CD4-positive, alpha-beta T cell treated with Interleukin-4 for 1 hour (primary cell): ENCODE results near the gene FGB.

Source experiments
- DNase-seq, 2 donors: peaks; one replicate each; pipeline ENCODE4 v3.0.0-alpha.2; 2020 to 2022

The FGB gene

DNA sequence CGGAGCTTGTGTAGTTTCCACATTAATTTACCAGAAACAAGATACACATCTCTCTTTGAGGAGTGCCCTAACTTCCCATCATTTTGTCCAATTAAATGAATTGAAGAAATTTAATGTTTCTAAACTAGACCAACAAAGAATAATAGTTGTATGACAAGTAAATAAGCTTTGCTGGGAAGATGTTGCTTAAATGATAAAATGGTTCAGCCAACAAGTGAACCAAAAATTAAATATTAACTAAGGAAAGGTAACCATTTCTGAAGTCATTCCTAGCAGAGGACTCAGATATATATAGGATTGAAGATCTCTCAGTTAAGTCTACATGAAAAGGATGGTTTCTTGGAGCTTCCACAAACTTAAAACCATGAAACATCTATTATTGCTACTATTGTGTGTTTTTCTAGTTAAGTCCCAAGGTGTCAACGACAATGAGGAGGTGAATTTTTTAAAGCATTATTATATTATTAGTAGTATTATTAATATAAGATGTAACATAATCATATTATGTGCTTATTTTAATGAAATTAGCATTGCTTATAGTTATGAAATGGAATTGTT lies at the start of gene FGB:
FGB (plus strand) TSS at position 315 of the 558 bp plus-strand sequence; CDS start at position 323, 8 bp downstream.
- DNase-seq = no peak

GRCh38 chr4:154516318-154517029 lies 46.3 kb upstream of the FGB start:
- DNase-seq = no peak

GRCh38 chr4:154517591-154517990 lies 45.2 kb upstream of the FGB start:
- DNase-seq = no peak

- DNase-seq = no peak
These were observed 43.6 kb upstream of the FGB start for GRCh38 chr4:154519214-154519613.

- no peak for DNase-seq
These were observed 41.2 kb upstream of the FGB start for GRCh38 chr4:154521607-154522006.

DNA sequence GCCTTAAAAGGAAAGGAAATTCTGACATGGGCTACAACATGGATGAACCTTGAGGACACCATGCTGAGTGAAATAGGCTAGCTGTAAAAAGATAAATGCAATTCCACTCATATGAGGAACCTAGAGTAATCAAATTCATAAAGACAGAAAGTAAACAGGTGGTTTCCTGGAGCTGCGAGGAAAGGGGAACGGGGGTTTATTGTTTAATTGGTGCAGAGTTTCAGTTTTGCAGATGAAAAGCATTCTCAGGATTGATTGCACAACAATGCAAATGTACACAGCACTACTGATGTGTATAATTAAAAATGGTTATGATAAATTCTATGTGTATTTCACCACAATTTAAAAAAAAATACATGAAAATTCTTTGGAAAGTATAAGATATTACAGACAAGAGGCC lies 36.7 kb upstream of the FGB start:
- no peak for DNase-seq

GRCh38 chr4:154527308-154527707 lies 35.5 kb upstream of the FGB start:
- no peak for DNase-seq

GRCh38 chr4:154528869-154529268 lies 33.9 kb upstream of the FGB start:
- DNase-seq = no peak

DNA sequence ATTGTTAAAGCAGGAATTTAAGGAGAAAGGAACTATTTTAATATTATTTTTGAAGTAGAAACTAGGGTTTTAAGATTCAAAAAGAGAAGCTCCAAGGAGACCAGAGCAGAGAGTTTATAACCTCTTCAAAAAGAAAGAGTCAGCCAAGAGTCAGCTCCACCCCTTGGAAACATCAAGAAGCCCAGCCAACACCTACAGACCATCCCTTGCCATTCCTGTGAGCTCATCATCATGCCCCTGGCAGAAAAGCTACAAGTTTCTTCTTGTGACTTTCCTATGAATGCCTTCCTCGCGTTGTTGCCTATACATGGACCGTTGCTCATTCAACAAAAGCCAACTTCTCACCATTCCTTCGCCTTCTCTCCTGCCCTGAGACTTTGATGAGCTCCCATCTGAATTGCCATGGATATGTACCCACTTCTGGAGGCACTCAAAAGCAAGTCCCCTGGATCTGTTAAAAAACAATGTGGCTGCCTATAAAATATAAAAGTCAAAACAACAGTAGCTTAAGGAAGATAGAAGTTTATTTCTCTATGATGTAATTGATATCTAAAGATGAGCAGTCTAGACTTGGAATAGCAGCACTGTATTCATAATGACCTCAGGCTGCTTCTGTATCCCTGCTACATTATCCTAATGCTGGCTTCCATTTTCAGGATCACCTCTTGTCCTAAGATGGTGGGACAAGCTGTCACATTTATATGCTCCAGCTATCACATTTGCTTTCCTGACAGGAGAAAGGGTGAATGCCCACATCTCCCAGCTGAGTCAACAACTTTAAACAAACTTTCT lies 32.9 kb upstream of the FGB start:
- no peak for DNase-seq

- DNase-seq = no peak
These were observed 28.5 kb upstream of the FGB start for GRCh38 chr4:154534296-154534695.

GRCh38 chr4:154542271-154542879 lies 20.4 kb upstream of the FGB start:
- no peak for DNase-seq

GRCh38 chr4:154545689-154546088 lies 17.1 kb upstream of the FGB start:
- DNase-seq = no peak

- DNase-seq = peak; percentile 96 to 97
These were observed 12.7 kb upstream of the FGB start, which contains the start of gene PLRG1 for GRCh38 chr4:154549894-154550790. TSS of gene PLRG1 (minus strand) at chr4:154550400. CDS start at chr4:154550308, 92 bp downstream.

DNA sequence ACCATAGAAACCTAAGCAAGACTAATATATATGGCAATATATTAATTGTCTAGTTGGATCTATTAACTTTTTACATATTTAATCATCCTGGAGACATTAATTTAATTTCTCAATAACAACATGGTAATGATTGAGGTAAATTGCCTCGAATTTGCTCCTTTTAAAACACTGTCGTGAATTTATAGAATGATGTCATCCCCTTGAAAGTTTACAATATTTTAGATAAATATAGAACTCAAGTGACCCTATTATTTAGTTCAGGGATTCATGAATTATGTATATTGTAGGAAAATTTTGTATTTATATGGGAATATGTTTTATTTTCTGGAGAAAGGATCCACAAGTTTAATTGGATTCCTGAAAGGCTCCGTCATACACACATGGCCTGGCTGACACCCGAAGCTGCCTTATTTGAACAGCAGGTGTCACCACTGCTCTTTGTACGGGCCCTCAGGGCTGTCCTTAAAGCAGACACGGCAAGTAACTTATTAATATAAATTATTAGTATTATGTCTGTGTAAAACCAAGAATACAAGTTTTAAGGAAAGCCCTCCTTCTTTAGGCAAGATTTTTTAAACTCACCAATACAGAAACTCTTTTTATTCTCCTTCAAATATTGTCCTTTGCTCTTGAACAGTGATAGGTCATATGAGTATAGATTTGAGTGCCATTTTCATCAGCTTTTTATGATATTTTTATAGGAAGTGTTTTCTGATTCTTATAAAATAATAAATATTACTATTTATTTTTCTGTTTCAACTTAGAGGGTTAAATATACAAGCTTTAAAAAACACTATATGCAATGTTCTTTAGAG lies 10.7 kb upstream of the FGB start:
- DNase-seq = peak; percentile 77 to 81

- no peak for DNase-seq
These were observed 3.7 kb upstream of the FGB start for GRCh38 chr4:154559141-154559493.

DNA sequence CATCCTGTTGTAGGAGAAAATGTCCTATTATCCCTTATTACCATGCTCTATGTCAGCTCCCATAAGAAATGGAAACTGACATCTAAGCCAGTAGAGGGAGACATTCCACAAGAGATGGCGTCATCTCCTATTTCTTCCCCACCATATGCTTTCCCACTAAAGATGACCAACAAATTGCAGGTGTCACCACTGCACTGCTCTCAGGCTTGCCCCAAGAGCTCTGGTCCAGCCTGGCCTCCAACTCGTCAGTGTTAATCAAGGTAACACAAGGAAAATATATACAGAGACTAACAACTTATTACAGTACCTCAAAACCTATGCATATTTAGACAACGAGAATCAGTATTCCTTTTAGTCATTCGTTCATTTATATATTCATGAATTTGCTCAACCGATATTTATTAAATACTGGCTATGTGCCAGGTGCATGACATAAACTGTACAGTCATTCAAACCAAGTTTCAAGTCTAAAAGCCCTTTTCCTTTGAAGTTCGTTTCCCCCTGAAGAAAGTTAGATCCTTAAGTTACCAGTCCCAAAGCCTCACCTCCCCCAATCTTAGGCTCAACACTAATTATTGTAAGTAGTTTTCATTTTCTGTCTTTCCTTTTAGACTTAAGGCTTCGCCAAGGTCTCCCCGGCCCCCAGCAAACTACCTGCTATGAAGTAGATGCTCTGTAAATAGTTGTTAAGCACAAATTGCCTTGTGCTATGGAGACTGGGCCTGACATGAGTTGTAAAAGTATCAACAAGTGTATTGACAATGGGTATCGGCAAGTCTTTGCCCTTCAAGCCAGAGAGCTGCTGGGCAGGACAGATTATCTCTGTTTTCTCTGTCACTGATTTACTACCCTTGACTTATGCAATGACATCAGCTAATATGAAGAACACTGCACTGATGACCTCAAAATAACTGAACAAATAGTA lies 3.1 kb upstream of the FGB start:
- DNase-seq = peak in 1 of 2 donors; percentile 32

- DNase-seq = no peak
These were observed 2.4 kb upstream of the FGB start for GRCh38 chr4:154560419-154560801.

GRCh38 chr4:154560824-154561231 lies 2.0 kb upstream of the FGB start:
- no peak for DNase-seq

DNA sequence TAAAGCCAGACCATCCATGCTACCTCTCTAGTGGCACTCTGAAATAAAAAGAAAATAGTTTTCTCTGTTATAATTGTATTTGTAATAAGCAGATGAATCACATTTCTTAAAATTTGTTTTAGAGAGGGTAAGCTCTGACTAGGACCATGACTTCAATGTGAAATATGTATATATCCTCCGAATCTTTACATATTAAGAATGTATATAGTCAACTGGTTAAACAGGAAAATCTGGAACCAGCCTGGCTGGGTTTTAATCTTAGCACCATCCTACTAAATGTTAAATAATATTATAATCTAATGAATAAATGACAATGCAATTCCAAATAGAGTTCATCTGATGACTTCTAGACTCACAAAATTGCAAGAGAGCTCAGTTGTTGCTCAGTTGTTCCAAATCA lies 1.5 kb downstream of the FGB start:
- no peak for DNase-seq

DNA sequence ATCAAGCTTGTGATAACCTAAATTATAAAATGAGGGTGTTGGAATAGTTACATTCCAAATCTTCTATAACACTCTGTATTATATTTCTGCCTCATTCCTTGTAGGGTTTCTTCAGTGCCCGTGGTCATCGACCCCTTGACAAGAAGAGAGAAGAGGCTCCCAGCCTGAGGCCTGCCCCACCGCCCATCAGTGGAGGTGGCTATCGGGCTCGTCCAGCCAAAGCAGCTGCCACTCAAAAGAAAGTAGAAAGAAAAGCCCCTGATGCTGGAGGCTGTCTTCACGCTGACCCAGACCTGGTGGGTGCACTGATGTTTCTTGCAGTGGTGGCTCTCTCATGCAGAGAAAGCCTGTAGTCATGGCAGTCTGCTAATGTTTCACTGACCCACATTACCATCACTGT lies 2.9 kb downstream of the FGB start:
- DNase-seq = no peak
